GM12801 (cell line): ENCODE measurements around the gene ARHGAP25.

ENCODE experiments used
- CTCF ChIP-seq: IDR thresholded peaks from one replicate; pipeline ENCODE4 v1.5.1; 2011; ENCODE audit warnings: control low read depth; ENCODE audit not compliant: insufficient read length; ENCODE audit errors: extremely low read depth

The ARHGAP25 gene

GRCh38 chr2:68776124-68776523, 41.5 kb downstream of the ARHGAP25 start:
- no peak for TF ChIP-seq CTCF

- no peak for TF ChIP-seq CTCF
Observed at GRCh38 chr2:68779595-68779994, 45.0 kb downstream of the ARHGAP25 start.

- TF ChIP-seq CTCF, result no peak
Observed at GRCh38 chr2:68784188-68784587, 49.6 kb downstream of the ARHGAP25 start.

GRCh38 chr2:68784915-68785314, 50.3 kb downstream of the ARHGAP25 start:
- no peak for TF ChIP-seq CTCF

- no peak for TF ChIP-seq CTCF
Observed at GRCh38 chr2:68787356-68787755, 52.7 kb downstream of the ARHGAP25 start.

- TF ChIP-seq CTCF, result no peak
Observed at GRCh38 chr2:68789603-68790002, 55.0 kb downstream of the ARHGAP25 start.

- no peak for TF ChIP-seq CTCF
Observed at GRCh38 chr2:68790600-68790999, 56.0 kb downstream of the ARHGAP25 start.

GRCh38 chr2:68791914-68792313, 57.3 kb downstream of the ARHGAP25 start:
- no peak for TF ChIP-seq CTCF
